Endothelial cell of umbilical vein (primary cell): ENCODE results near the gene JAKMIP1. TPM values are rescaled to one million over a fixed set of nuclear protein-coding genes. Genes with fewer than 3 reads are reported as not detected.

ENCODE experiments used
- BruUV-seq: library from RNA; stranded (reverse); fragments of 400-500 nt; replicated peaks from 2 replicates; lab custom pipeline; 2021; lab: Mats Ljungman, UMichigan
- CTCF ChIA-PET: fragments of 300-600, 350-600 bp; sonication (Branson Sonifier 250); formaldehyde crosslinking; loops from one replicate; lab custom pipeline; 2021; ENCODE audit warnings: antibody characterized with exemption, inconsistent platforms; lab: Charles Lee
- POLR2A ChIA-PET: fragments of 300-600, 350-600 bp; sonication (Branson Sonifier 250); formaldehyde crosslinking; loops from one replicate; lab custom pipeline; 2021; ENCODE audit warnings: antibody characterized with exemption, inconsistent platforms; lab: Charles Lee
- DNase-seq: peaks from one replicate; pipeline ENCODE4 v3.0.0-alpha.2; 2011; ENCODE audit warnings: low read depth, low spot score
- FAIRE-seq: peaks from 2 replicates; lab custom pipeline; 2011; peaks lifted over from hg19 to GRCh38; lab: Jason Lieb, UNC
- H2AFZ ChIP-seq: 2 replicates; pipeline ENCODE4 v1.6.0; 2012; ENCODE audit warnings: low read depth, low read length, control low read depth, inconsistent platforms
- H3K27ac ChIP-seq: 2 replicates; pipeline ENCODE4 v1.5.1; 2011; ENCODE audit warnings: low read depth, mild to moderate bottlenecking, control low read depth, low read length, moderate library complexity; ENCODE audit not compliant: insufficient read depth
- H3K27me3 ChIP-seq, 2 experiments: 2 replicates each; pipeline versions ENCODE4 v1.6.0 to v1.6.1; 2011; ENCODE audit warnings: low read length in 2 of 2, mixed read lengths in 1 of 2; ENCODE audit not compliant: control insufficient read depth in 2 of 2, insufficient read depth in 2 of 2
- H3K36me3 ChIP-seq, 2 experiments: 2 replicates in 1 of 2; 3 replicates in 1 of 2; pipeline ENCODE4 v1.5.1; 2011; ENCODE audit warnings: low read length in 2 of 2, mild to moderate bottlenecking in 1 of 2, moderate library complexity in 1 of 2; ENCODE audit not compliant: control insufficient read depth in 2 of 2, insufficient read depth in 2 of 2; ENCODE audit errors: extremely low read depth in 1 of 2
- H3K4me1 ChIP-seq: 3 replicates; pipeline ENCODE4 v1.5.1; 2011; ENCODE audit warnings: mild to moderate bottlenecking, low read length; ENCODE audit not compliant: control insufficient read depth, insufficient read depth; ENCODE audit errors: extremely low read depth
- H3K4me2 ChIP-seq: 2 replicates; pipeline ENCODE4 v1.6.1; 2011; ENCODE audit warnings: low read length, control low read depth, mixed read lengths; ENCODE audit not compliant: insufficient read depth
- H3K4me3 ChIP-seq, 3 experiments: fragments of 200-600 bp in 1 of 3; sonication (generic), shearing (Covaris generic) in 1 of 3; replicated peaks in 1 of 3; 2 replicates each; pipeline ENCODE4 v1.5.1; 2011 to 2016; ENCODE audit warnings: control low read depth in 3 of 3, low read length in 3 of 3, mild to moderate bottlenecking in 2 of 3, inconsistent platforms in 1 of 3, low read depth in 1 of 3, moderate library complexity in 1 of 3; ENCODE audit not compliant: insufficient read depth in 1 of 3
- H3K79me2 ChIP-seq: 2 replicates; pipeline ENCODE4 v1.6.0; 2012; ENCODE audit warnings: low read length, inconsistent platforms; ENCODE audit not compliant: control insufficient read depth, insufficient read depth
- H3K9ac ChIP-seq: replicated peaks from 2 replicates; pipeline ENCODE3; 2011; ENCODE audit warnings: low read length, control low read depth; ENCODE audit not compliant: insufficient read depth; ENCODE audit errors: extremely low read depth
- H3K9me1 ChIP-seq: replicated peaks from 3 replicates; pipeline ENCODE4 v1.6.0; 2011; ENCODE audit warnings: mild to moderate bottlenecking, low read length; ENCODE audit not compliant: control insufficient read depth, insufficient read depth; ENCODE audit errors: extremely low read depth
- H3K9me3 ChIP-seq: replicated peaks from 2 replicates; pipeline ENCODE4 v1.5.1; 2012; ENCODE audit warnings: low read length, inconsistent platforms; ENCODE audit not compliant: control insufficient read depth, insufficient read depth
- H4K20me1 ChIP-seq: replicated peaks from 2 replicates; pipeline ENCODE3; 2011; ENCODE audit warnings: mild to moderate bottlenecking, low read length; ENCODE audit not compliant: control insufficient read depth, insufficient read depth; ENCODE audit errors: extremely low read depth
- EZH2 ChIP-seq: IDR thresholded peaks from 2 replicates; pipeline ENCODE4 v1.6.1; 2012; ENCODE audit warnings: borderline replicate concordance, low read depth, mild to moderate bottlenecking, moderate library complexity, low read length, inconsistent platforms; ENCODE audit not compliant: severe bottlenecking
- FOS ChIP-seq: IDR thresholded peaks from 2 replicates; pipeline ENCODE4 v1.6.1; 2011; ENCODE audit warnings: mild to moderate bottlenecking, low read length, moderate library complexity, borderline replicate concordance; ENCODE audit not compliant: insufficient read depth
- GATA2 ChIP-seq: IDR thresholded peaks from 2 replicates; pipeline ENCODE4 v1.7.0; 2011; ENCODE audit warnings: low read depth, mild to moderate bottlenecking, moderate library complexity, mixed read lengths, low read length; ENCODE audit not compliant: insufficient read length, insufficient read depth
- JUN ChIP-seq: IDR thresholded peaks from 2 replicates; pipeline ENCODE4 v1.6.1; 2011; ENCODE audit warnings: borderline replicate concordance, low read depth; ENCODE audit not compliant: insufficient read length, insufficient read depth
- MYC ChIP-seq: IDR thresholded peaks from one replicate; pipeline ENCODE4 v1.6.1; 2011; ENCODE audit warnings: mild to moderate bottlenecking, low read depth, low read length
- POLR2A ChIP-seq: IDR thresholded peaks from 2 replicates; pipeline ENCODE4 v1.6.1; 2012; ENCODE audit warnings: low read depth, mild to moderate bottlenecking, control low read depth, low read length
- POLR2AphosphoS5 ChIP-seq: IDR thresholded peaks from 2 replicates; pipeline ENCODE4 v1.6.1; 2012; ENCODE audit warnings: low read depth, mild to moderate bottlenecking, control low read depth, low read length, moderate library complexity; ENCODE audit not compliant: insufficient read depth
- dilution Hi-C: fragments of 300-500 bp; cut with MboI; formaldehyde crosslinking; loops from one replicate; pipeline ENCODE4 v1.15.0; 2019; ENCODE audit warnings: low sequenced_read_pairs; ENCODE audit not compliant: extremely low pct_ligation_motif_present
- intact Hi-C: fragments of 100-400 bp; cut with micrococcal nuclease; formaldehyde crosslinking; loops from one replicate; pipeline ENCODE4 v1.10.0; 2022
- polyA plus RNA-seq, 4 experiments: library from polyadenylated mRNA; depleted of rRNA in 3 of 4; stranded (reverse) in 3 of 4; unstranded in 1 of 4; fragments of >200 nt; gene quantifications; 2 replicates each; pipeline versions ENCODE4 v1.2.1 to v1.2.3, GENCODE V29; 2011 to 2012; ENCODE audit warnings: missing spikeins in 1 of 4
- total RNA-seq: library from RNA; stranded (reverse); gene quantifications from 2 replicates; pipeline ENCODE4 v1.2.3, GENCODE V29; 2021
- TF ChIP-seq, protein P1 (sequence below): IDR thresholded peaks from 2 replicates; pipeline ENCODE4 v1.6.1; 2011; ENCODE audit not compliant: insufficient read depth, insufficient read length
- TF ChIP-seq, protein P2 (sequence below), 2 donors: IDR thresholded peaks; 1 replicate in 1 of 2; 2 replicates in 1 of 2; pipeline ENCODE4 v1.5.1; 2011; ENCODE audit warnings: low read length in 2 of 2, mild to moderate bottlenecking in 2 of 2, moderate library complexity in 2 of 2, control low read depth in 1 of 2, inconsistent platforms in 1 of 2, low read depth in 1 of 2; ENCODE audit not compliant: insufficient read depth in 1 of 2; ENCODE audit errors: extremely low read depth in 1 of 2

Gene JAKMIP1
- total and polyA plus RNA-seq, 2 donors (not counting 3 experiments of a cell fraction or from before 2014, with no cell fraction given): not detected

DNA sequence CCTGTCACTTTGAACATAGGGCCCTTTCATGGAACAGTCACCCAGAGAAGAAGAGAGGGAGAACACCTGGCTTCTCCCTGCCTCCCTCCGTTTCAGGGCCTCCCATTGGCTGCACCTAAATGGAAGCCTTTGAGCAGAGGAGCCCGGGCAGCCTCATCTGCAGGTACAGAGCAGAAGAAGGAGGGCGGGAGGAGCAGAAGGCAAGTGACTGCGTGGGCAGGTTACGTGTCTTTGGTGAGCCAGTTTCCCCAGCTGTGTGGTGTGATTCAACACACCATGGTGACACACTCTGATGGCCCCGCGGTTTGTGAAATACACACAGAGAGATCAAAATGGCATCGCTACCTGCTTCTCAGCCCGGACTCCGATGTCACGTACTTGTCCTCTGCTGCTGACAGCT is 182.5 kb downstream of the JAKMIP1 start:
- dilution Hi-C loops: no loop called here
- FAIRE-seq: no peak

More for the DNA sequence above, 182.5 kb downstream of the JAKMIP1 start:
- H3K4me2 ChIP-seq: no peak overlapping the region
- H3K79me2 ChIP-seq: no peaks in the 10 kb centered on the region
- H3K9me3 ChIP-seq: no peaks in the 10 kb centered on the region
- H3K9me1 ChIP-seq: no peaks in the 10 kb centered on the region
- no peaks in the 10 kb centered on the region for H3K36me3 ChIP-seq
- ChIA-PET CTCF (no interaction called here), POLR2A (no interaction called here)
- intact Hi-C loops: no loop called here
- no peak overlapping the region for H2AFZ ChIP-seq
- no peak overlapping the region for H3K9ac ChIP-seq
- H3K4me1 ChIP-seq: no peaks in the 10 kb centered on the region
- no peaks in the 10 kb centered on the region for H3K27me3 ChIP-seq
- BruUV-seq: no TSS peak
- no peak for DNase-seq
- H3K27ac ChIP-seq: no peak overlapping the region
- TF ChIP-seq EZH2: no peak
- TF ChIP-seq GATA2: no peak
- TF ChIP-seq MYC: no peak
- TF ChIP-seq JUN: no peak
- no peak for TF ChIP-seq POLR2AphosphoS5
- TF ChIP-seq POLR2A: no peak
- TF ChIP-seq FOS: no peak
- TF ChIP-seq, protein P1, sequence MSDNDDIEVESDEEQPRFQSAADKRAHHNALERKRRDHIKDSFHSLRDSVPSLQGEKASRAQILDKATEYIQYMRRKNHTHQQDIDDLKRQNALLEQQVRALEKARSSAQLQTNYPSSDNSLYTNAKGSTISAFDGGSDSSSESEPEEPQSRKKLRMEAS: no peak
- TF ChIP-seq, protein P2, sequence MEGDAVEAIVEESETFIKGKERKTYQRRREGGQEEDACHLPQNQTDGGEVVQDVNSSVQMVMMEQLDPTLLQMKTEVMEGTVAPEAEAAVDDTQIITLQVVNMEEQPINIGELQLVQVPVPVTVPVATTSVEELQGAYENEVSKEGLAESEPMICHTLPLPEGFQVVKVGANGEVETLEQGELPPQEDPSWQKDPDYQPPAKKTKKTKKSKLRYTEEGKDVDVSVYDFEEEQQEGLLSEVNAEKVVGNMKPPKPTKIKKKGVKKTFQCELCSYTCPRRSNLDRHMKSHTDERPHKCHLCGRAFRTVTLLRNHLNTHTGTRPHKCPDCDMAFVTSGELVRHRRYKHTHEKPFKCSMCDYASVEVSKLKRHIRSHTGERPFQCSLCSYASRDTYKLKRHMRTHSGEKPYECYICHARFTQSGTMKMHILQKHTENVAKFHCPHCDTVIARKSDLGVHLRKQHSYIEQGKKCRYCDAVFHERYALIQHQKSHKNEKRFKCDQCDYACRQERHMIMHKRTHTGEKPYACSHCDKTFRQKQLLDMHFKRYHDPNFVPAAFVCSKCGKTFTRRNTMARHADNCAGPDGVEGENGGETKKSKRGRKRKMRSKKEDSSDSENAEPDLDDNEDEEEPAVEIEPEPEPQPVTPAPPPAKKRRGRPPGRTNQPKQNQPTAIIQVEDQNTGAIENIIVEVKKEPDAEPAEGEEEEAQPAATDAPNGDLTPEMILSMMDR (IDR thresholded peaks at IDR 0.05; ENCODE audit: extremely low read depth in 1 of 2, insufficient read depth in 1 of 2, low read depth in 1 of 2, low read length in 2 of 2): no peak
- H4K20me1 ChIP-seq: no peaks in the 10 kb centered on the region
- H3K4me3 ChIP-seq: no peak overlapping the region
